Mammary microvascular endothelial cell (primary cell): Measurements from ENCODE around the gene AMBP. TPM values are rescaled to one million over a fixed set of nuclear protein-coding genes. Genes with fewer than 3 reads are reported as not detected.

Experiments used
- total RNA-seq: library from RNA; depleted of rRNA; stranded (reverse); fragments of >200 nt; gene quantifications from 2 replicates; pipeline ENCODE4 v1.2.3, GENCODE V29; 2015

The AMBP gene
- total RNA-seq = not detected in 2 replicates

DNA sequence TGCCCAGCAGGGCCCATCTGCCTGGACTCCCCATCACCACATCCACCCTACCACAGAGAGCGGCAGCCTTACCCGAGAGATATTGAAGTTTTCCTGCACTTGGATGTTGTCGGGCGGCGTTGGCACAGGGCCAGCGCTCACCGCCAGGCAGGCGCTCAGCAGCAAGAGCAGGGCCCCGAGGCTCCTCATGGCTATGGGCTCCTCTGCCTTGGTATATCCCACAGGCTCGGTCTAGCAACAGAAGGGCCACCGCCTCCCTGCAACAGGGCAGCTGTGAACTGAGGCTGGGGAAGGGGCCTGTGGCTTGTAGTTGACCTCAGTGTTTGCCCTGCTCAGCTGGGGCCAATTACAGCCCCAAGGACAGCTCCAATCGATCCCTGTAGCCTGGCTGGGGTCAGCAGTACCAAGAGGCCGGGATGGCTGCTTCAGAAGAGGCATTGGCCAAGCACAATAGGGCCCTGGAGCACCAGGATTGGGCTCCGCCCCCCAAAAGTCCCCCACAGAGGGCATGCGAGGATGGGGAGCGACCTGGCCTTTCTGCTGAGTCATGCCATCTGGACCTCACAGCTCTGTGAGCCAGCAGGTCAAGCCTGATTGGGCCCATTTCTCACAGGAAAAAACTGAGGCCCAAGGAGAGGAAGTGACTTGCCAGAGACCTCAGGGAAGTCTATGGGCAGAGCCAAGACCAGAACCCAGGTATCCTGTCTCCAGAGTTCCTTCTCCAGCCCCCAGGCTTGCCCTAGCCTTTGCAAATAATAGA is at the start of gene AMBP:
Gene AMBP, minus strand, starts transcription at position 280 of the 760 bp plus-strand sequence. Its CDS starts 91 bp downstream, at position 189.

DNA sequence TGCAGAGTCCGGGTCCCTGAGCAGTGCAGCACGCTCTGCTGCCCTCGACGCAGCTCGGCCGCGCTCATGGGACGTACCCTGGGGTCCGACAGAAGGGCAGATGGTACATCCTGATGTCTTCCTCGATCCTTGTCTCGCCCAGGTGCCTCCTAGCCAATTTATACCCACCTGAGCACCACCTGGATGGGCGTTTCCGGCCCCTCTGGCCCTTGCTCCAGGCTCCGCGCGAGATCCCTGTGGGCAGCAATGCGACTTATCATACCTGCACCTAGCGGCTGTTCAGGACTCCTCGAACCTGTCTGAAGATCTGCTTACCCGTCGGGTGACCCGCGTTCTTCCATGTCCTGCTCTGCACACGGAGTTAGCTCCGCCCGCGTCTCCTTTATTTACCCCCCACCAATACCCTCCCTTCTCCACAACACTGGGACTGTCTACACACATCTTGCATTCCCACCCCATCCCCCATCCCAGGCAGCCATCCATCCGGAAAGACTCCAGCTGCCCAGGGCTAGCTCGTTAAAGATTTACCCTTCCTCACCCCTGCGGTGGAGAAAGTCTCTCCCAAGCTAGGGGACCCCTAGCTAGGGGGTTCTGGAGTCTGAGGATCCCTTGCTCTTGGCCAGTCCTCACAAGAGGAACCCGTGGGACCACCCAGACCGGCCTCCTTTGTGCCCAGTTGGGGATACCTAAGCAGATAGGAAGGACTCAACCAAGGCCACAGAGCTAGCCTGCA is 21.0 kb upstream of the AMBP start, which contains the start of gene KIF12:
Gene KIF12, minus strand, starts transcription at position 357 of the 733 bp plus-strand sequence. Its CDS starts 16 bp downstream, at position 341.

Other genes with a start within 250 kb of the AMBP start
- 11.8 and 14.4 TPM in 2 replicates for gene ZNF618, start 202.0 kb downstream of the AMBP start, total RNA-seq
- 0.80 and 0.94 TPM in 2 replicates for gene KIF12, start 21.0 kb upstream of the AMBP start, total RNA-seq
- 4.7 and 5.5 TPM in 2 replicates for gene COL27A1, start 77.2 kb upstream of the AMBP start, total RNA-seq
- not detected in 2 replicates for gene ORM1, start 244.8 kb upstream of the AMBP start, total RNA-seq